ENCODE measurements around the gene RNF207. TPM values are rescaled to one million over a fixed set of nuclear protein-coding genes. Genes with fewer than 3 reads are reported as not detected.
"Not testable (repeated sequence)": the region's sequence is repeated elsewhere in the genome, so short reads cannot be mapped to it uniquely, and the experiment has no call there.

RNF207 gene
- total RNA-seq, 4 donors from 2014 or later, result 56.9 to 153 (median 118) TPM

GRCh38 chr1:6212193-6212959, 6.5 kb downstream of the RNF207 start:
- TF ChIP-seq, protein P1, sequence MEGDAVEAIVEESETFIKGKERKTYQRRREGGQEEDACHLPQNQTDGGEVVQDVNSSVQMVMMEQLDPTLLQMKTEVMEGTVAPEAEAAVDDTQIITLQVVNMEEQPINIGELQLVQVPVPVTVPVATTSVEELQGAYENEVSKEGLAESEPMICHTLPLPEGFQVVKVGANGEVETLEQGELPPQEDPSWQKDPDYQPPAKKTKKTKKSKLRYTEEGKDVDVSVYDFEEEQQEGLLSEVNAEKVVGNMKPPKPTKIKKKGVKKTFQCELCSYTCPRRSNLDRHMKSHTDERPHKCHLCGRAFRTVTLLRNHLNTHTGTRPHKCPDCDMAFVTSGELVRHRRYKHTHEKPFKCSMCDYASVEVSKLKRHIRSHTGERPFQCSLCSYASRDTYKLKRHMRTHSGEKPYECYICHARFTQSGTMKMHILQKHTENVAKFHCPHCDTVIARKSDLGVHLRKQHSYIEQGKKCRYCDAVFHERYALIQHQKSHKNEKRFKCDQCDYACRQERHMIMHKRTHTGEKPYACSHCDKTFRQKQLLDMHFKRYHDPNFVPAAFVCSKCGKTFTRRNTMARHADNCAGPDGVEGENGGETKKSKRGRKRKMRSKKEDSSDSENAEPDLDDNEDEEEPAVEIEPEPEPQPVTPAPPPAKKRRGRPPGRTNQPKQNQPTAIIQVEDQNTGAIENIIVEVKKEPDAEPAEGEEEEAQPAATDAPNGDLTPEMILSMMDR (IDR thresholded peaks at IDR 0.05), result no peak
- no peak for TF ChIP-seq POLR2A (IDR thresholded peaks at IDR 0.05)
- Histone ChIP-seq H3K27ac (no peak overlapping the region), H3K27me3 (no peaks in the 10 kb centered on the region), H3K4me3 (no peak overlapping the region), H3K4me1 (peaks cover 5 to 17% (median 13%) of the 10 kb centered on the region in 4 donors), H3K9me3 (no peaks in the 10 kb centered on the region), H3K36me3 (peaks cover 0 to 11% (median 0%) of the 10 kb centered on the region in 3 donors)
- peak in 1 of 3 donors; percentile 31 for DNase-seq

GRCh38 chr1:6218375-6219164, 12.7 kb downstream of the RNF207 start:
- Histone ChIP-seq H3K9me3 (no peaks in the 10 kb centered on the region), H3K36me3 (peaks cover 0 to 9% (median 0%) of the 10 kb centered on the region in 3 donors), H3K4me1 (no peaks in the 10 kb centered on the region), H3K27ac (no peak overlapping the region), H3K4me3 (no peak overlapping the region), H3K27me3 (no peaks in the 10 kb centered on the region)
- DNase-seq, result no peak
- TF ChIP-seq POLR2A (IDR thresholded peaks at IDR 0.05), result no peak
- TF ChIP-seq, protein P1 (IDR thresholded peaks at IDR 0.05), result no peak

DNA sequence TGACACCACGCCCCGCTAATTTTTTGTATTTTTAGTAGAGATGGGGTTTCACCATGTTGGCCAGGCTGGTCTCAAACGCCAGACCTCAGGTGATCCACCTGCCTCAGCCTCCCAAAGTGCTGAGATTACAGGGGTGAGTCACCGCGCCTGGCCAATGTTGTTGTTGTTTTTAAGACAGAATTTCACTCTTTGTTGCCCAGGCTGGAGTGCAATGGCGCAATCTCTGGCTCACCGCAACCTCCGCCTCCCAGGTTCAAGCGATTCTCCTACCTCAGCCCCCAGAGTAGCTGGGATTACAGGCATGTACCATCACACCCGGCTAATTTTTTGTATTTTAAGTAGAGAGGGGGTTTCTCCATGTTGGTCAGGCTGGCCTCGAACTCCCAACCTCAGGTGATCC, 13.7 kb downstream of the RNF207 start:
- not testable (repeated sequence) for H3K27ac ChIP-seq, H3K27me3 ChIP-seq, H3K4me1 ChIP-seq, H3K4me3 ChIP-seq, H3K9me3 ChIP-seq, DNase-seq
- peaks cover 0 to 20% (median 0%) of the 10 kb centered on the region in 3 donors for H3K36me3 ChIP-seq

DNA sequence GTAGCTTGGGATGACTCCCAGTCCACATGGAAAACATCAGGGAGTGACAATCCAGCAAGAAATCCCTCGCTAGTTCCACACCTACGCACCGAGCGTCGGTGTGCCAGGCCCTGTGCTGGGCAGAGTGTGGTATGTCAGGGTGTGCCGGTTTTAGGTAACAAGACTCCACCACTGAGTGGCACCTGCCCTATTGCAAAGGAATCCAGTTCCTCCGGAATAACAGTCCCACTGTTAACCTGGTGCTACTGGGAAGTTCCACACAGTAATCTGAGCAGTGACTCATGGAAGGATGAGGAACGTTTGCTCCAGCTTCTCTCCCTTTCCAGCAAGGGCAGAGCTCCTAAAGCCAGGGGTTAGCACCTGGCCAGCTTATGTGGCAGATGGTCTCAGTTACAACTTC, 14.3 kb downstream of the RNF207 start:
- no peak overlapping the region for H3K27ac ChIP-seq
- H3K4me3 ChIP-seq, result no peak overlapping the region
- no peak for TF ChIP-seq POLR2A (IDR thresholded peaks at IDR 0.05)
- TF ChIP-seq, protein P1 (IDR thresholded peaks at IDR 0.05), result no peak
- H3K36me3 ChIP-seq, result peaks cover 0 to 25% (median 0%) of the 10 kb centered on the region in 3 donors
- DNase-seq, result no peak
- no peaks in the 10 kb centered on the region for H3K9me3 ChIP-seq
- no peaks in the 10 kb centered on the region for H3K27me3 ChIP-seq
- H3K4me1 ChIP-seq, result no peaks in the 10 kb centered on the region

- H3K36me3 ChIP-seq, result peaks cover 0 to 33% (median 0%) of the 10 kb centered on the region in 3 donors
Measured at GRCh38 chr1:6221210-6221784, 15.4 kb downstream of the RNF207 start.

More at GRCh38 chr1:6221210-6221784, 15.4 kb downstream of the RNF207 start:
- Histone ChIP-seq H3K27ac (no peak overlapping the region), H3K4me1 (no peaks in the 10 kb centered on the region), H3K9me3 (no peaks in the 10 kb centered on the region), H3K27me3 (no peaks in the 10 kb centered on the region), H3K4me3 (no peak overlapping the region)
- no peak for DNase-seq
- TF ChIP-seq POLR2A (IDR thresholded peaks at IDR 0.05), result no peak
- TF ChIP-seq, protein P1 (IDR thresholded peaks at IDR 0.05), result no peak
